Camera-type eye (tissue), 1 donor: Measurements from ENCODE around the gene KIAA0930. TPM values are rescaled to one million over a fixed set of nuclear protein-coding genes. Genes with fewer than 3 reads are reported as not detected.

ENCODE experiments used
- total RNA-seq: library from RNA; depleted of rRNA; stranded (reverse); fragments of >200 nt; gene quantifications from one replicate; pipeline ENCODE4 v1.2.3, GENCODE V29; 2014

Gene KIAA0930
- 35.2 TPM for total RNA-seq

DNA sequence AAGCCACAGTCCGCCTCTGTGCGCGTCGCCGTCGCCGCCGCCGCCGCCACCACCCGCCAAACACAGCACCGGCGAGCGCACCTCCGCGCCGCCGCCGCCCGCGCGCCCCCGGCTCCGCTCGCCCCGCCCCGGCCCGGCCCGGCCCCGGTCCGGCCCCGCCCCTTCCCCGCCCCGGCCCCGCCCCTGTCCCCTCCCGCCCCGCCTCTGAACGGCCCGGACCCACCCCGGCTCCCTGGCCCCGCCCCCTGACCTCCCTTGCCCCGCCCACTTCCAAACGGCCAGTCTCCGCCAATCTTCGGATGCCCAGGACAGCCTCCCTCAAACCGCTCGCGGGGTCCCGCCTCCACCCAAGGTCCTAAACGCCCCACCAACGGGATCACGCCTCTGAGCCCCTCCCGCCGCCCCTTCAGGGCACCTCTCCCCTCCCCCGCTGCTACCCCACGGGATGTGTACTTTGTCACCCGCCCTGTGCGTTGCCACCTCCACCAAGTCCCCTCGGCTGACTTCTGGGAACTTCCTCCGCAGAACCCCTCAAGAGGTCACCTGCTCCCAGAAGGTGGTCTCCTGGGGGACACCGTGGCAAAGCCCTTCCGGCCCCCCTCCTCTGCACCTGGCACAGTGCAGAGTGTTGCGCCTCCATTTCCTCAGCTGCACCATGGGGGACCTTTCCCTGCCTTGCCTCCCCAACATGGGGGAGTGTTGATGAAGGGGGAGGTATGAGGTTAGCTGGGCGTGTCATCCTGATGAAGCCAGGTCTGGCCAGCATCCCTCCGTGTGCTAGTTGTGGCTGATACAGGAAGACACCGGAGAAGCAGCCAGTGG lies at the start of gene KIAA0930:
KIAA0930 (minus strand) TSS at position 85 of the 822 bp plus-strand sequence. CDS start 191 bp downstream, outside the sequence.

GRCh38 chr22:45284705-45285262 lies 44.1 kb upstream of the KIAA0930 start, which contains the start of gene UPK3A:
Gene UPK3A, plus strand, starts transcription at chr22:45284949. Its CDS starts 65 bp downstream, at chr22:45285014.

GRCh38 chr22:45163451-45164269 lies 77.0 kb downstream of the KIAA0930 start, which contains the start of gene NUP50:
Gene NUP50, plus strand, starts transcription at chr22:45163925. Its CDS starts 4,253 bp downstream, at chr22:45168178.

Other genes starting within 250 kb of the KIAA0930 start
- gene PHF21B, start 230.9 kb downstream of the KIAA0930 start, total RNA-seq: 13.1 TPM
- 65.0 TPM for gene NUP50, start 77.0 kb downstream of the KIAA0930 start, total RNA-seq
- gene UPK3A, start 44.1 kb upstream of the KIAA0930 start, total RNA-seq: 0.49 TPM
- 39.9 TPM for gene FAM118A, start 69.0 kb upstream of the KIAA0930 start, total RNA-seq
- gene SMC1B, start 172.7 kb upstream of the KIAA0930 start, total RNA-seq: 0.11 TPM
- 4.8 TPM for gene RIBC2, start 172.8 kb upstream of the KIAA0930 start, total RNA-seq